ENCODE data around the gene FADS2.

Gene FADS2

GRCh38 chr11:61837411-61838005 lies 9.4 kb downstream of the FADS2 start:
- DNase-seq (ENCODE audit: low read depth), result no peak
- in situ Hi-C loops (cut with HindIII; ENCODE audit: low sequenced_read_pairs), result no loop called here
- TF ChIP-seq CTCF (IDR thresholded peaks at IDR 0.05; ENCODE audit: low read depth, low read length, missing control alignments), result no peak
- H3K4me3 ChIP-seq (ENCODE audit: low read depth, low read length), result no peak overlapping the region

- in situ Hi-C loops (cut with HindIII; ENCODE audit: low sequenced_read_pairs), result no loop called here
- H3K4me3 ChIP-seq (ENCODE audit: low read depth, low read length), result no peak overlapping the region
Measured at GRCh38 chr11:61838501-61838900, 10.4 kb downstream of the FADS2 start.

GRCh38 chr11:61838921-61839320 lies 10.8 kb downstream of the FADS2 start:
- in situ Hi-C loops (cut with HindIII; ENCODE audit: low sequenced_read_pairs), result no loop called here
- no peak for DNase-seq (ENCODE audit: low read depth)
- no peak overlapping the region for H3K4me3 ChIP-seq (ENCODE audit: low read depth, low read length)
- TF ChIP-seq CTCF (IDR thresholded peaks at IDR 0.05; ENCODE audit: low read depth, low read length, missing control alignments), result no peak

More at GRCh38 chr11:61838501-61838900, 10.4 kb downstream of the FADS2 start:
- DNase-seq (ENCODE audit: low read depth), result no peak
- TF ChIP-seq CTCF (IDR thresholded peaks at IDR 0.05; ENCODE audit: low read depth, low read length, missing control alignments), result no peak

- no peak overlapping the region for H3K4me3 ChIP-seq (ENCODE audit: low read depth, low read length)
- in situ Hi-C loops (cut with HindIII; ENCODE audit: low sequenced_read_pairs), result no loop called here
- DNase-seq (ENCODE audit: low read depth), result no peak
- TF ChIP-seq CTCF (IDR thresholded peaks at IDR 0.05; ENCODE audit: low read depth, low read length, missing control alignments), result no peak
Measured at GRCh38 chr11:61839742-61840141, 11.6 kb downstream of the FADS2 start.

- no peak for DNase-seq (ENCODE audit: low read depth)
- TF ChIP-seq CTCF (IDR thresholded peaks at IDR 0.05; ENCODE audit: low read depth, low read length, missing control alignments), result no peak
- H3K4me3 ChIP-seq (ENCODE audit: low read depth, low read length), result no peak overlapping the region
- in situ Hi-C loops (cut with HindIII; ENCODE audit: low sequenced_read_pairs), result no loop called here
Measured at GRCh38 chr11:61840371-61840770, 12.3 kb downstream of the FADS2 start.

- DNase-seq (ENCODE audit: low read depth), result no peak
- no peak overlapping the region for H3K4me3 ChIP-seq (ENCODE audit: low read depth, low read length)
- in situ Hi-C loops (cut with HindIII; ENCODE audit: low sequenced_read_pairs), result no loop called here
- TF ChIP-seq CTCF (IDR thresholded peaks at IDR 0.05; ENCODE audit: low read depth, low read length, missing control alignments), result no peak
Measured at GRCh38 chr11:61841636-61842527, 13.8 kb downstream of the FADS2 start.
